ENCODE results near the gene SLC10A6.

SLC10A6 gene

DNA sequence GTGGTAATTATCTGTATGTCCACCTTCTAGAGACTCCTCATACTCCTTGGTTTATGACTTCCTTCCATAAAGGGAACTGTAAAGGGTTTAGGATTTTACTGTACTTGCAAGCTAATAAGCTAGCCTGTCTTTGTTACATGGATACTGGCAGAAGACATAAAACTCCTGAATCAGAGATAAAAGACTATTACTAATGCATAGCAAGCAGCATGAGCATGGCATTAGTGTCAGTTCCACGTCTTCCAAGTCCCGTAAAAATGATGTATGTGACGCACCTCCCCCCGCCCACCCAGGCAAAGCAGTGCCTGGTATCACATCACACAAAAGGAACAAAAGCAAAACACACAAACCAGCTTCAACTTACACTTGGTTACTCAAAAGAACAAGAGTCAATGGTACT, 71.0 kb downstream of the SLC10A6 start:
- DNase-seq (ENCODE audit: low read depth in 2 of 2) = no peak

DNA sequence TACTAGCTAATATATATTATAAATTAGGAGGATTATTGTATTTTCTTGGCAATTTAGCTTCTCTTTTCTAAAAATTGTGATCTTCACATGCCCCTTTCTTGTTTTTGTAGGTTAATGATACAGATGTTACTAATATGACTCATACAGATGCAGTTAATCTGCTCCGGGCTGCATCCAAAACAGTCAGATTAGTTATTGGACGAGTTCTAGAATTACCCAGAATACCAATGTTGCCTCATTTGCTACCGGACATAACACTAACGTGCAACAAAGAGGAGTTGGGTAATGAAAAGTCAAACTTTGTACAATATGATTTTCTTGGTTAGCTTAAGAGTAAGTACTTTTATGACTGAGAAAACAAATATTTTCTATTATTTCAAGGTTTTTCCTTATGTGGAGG, 74.1 kb downstream of the SLC10A6 start:
- no peak for DNase-seq (ENCODE audit: low read depth in 2 of 2)
